Ammon's horn (tissue), 1 donor: Measurements from ENCODE around the gene CIART.
"Not testable (repeated sequence)": the region's sequence is repeated elsewhere in the genome, so short reads cannot be mapped to it uniquely, and the experiment has no call there.

ENCODE experiments used
- DNase-seq: peaks from one replicate; pipeline ENCODE4 v3.0.0-alpha.2; 2016; ENCODE audit warnings: low spot score

Gene CIART

GRCh38 chr1:150281758-150282557 lies at the start of gene CIART:
Gene CIART, plus strand, starts transcription at chr1:150282554. Its CDS starts 714 bp downstream, at chr1:150283268.
- DNase-seq, result peak; percentile 98

- not testable (repeated sequence) for DNase-seq
Measured at GRCh38 chr1:150232921-150233320, 49.4 kb upstream of the CIART start.

- DNase-seq, result peak; percentile 12
Measured at GRCh38 chr1:150233359-150234308, 48.7 kb upstream of the CIART start.

GRCh38 chr1:150234309-150234565 lies 48.1 kb upstream of the CIART start:
- DNase-seq, result no peak

GRCh38 chr1:150234566-150235293 lies 47.6 kb upstream of the CIART start:
- peak; percentile 81 for DNase-seq

- DNase-seq, result peak; percentile 27
Measured at GRCh38 chr1:150235294-150235851, 47.0 kb upstream of the CIART start.

GRCh38 chr1:150235852-150236613 lies 46.3 kb upstream of the CIART start, which contains the start of gene ANP32E:
Gene ANP32E, minus strand, starts transcription at chr1:150236112. Its CDS starts 326 bp downstream, at chr1:150235786.
- peak; percentile 99 for DNase-seq

GRCh38 chr1:150236614-150237100 lies 45.7 kb upstream of the CIART start:
- DNase-seq, result no peak

- not testable (repeated sequence) for DNase-seq
Measured at GRCh38 chr1:150237176-150237575, 45.2 kb upstream of the CIART start.

GRCh38 chr1:150237746-150238145 lies 44.6 kb upstream of the CIART start:
- no peak for DNase-seq

- no peak for DNase-seq
Measured at GRCh38 chr1:150243003-150243402, 39.4 kb upstream of the CIART start.

- no peak for DNase-seq
Measured at GRCh38 chr1:150249936-150250335, 32.4 kb upstream of the CIART start.

- DNase-seq, result no peak
Measured at GRCh38 chr1:150256198-150256553, 26.2 kb upstream of the CIART start.

- peak; percentile 87 for DNase-seq
Measured at GRCh38 chr1:150256554-150257341, 25.6 kb upstream of the CIART start.

GRCh38 chr1:150257624-150258585 lies 24.4 kb upstream of the CIART start, which contains the start of gene CA14:
Gene CA14, plus strand, starts transcription at chr1:150257774. Its CDS starts 355 bp downstream, at chr1:150258129.
- DNase-seq, result peak; percentile 77

- DNase-seq, result peak; percentile 49
Measured at GRCh38 chr1:150259217-150259616, 23.1 kb upstream of the CIART start.

- DNase-seq, result no peak
Measured at GRCh38 chr1:150259758-150260669, 22.3 kb upstream of the CIART start.

GRCh38 chr1:150261367-150261766 lies 21.0 kb upstream of the CIART start:
- no peak for DNase-seq
